Measurements from ENCODE around the gene HM13. TPM values are rescaled to one million over a fixed set of nuclear protein-coding genes. Genes with fewer than 3 reads are reported as not detected.

Gene HM13
- total and polyA plus RNA-seq, 9 of the 15 experiments (the other 6 are each of a cell fraction or from before 2014, with no cell fraction given): 7.7 to 136 (median 74.5) TPM

- TF ChIP-seq ZBTB49 (CRISPR knock-in tag; IDR thresholded peaks at IDR 0.05; ENCODE audit: borderline replicate concordance) (no peak), LEF1 (IDR thresholded peaks at IDR 0.05) (no peak), ZNF212 (CRISPR knock-in tag; IDR thresholded peaks at IDR 0.05) (no peak), TFAP4 (CRISPR knock-in tag; IDR thresholded peaks at IDR 0.05; ENCODE audit: borderline replicate concordance) (no peak), ZNF696 (CRISPR knock-in tag; conservative IDR thresholded peaks at IDR 0.05) (no peak), HNRNPH1 (optimal IDR thresholded peaks at IDR 0.05; ENCODE audit: low read depth, low read length) (no peak), MEIS2 (IDR thresholded peaks at IDR 0.05; ENCODE audit: partially characterized antibody) (no peak), PML (IDR thresholded peaks at IDR 0.05; ENCODE audit: low read length) (no peak), NBN (IDR thresholded peaks at IDR 0.05; ENCODE audit: low read depth) (no peak)
Measured at GRCh38 chr20:31579245-31579644, 65.0 kb downstream of the HM13 start (continued).
